Right ventricle myocardium superior (tissue), 1 donor: ENCODE data around the gene CDC27. TPM values are rescaled to one million over a fixed set of nuclear protein-coding genes. Genes with fewer than 3 reads are reported as not detected.
"Not testable (repeated sequence)": the region's sequence is repeated elsewhere in the genome, so short reads cannot be mapped to it uniquely, and the experiment has no call there.

ENCODE experiments used
- ATAC-seq: fragments of 200-7000 bp; cut with Tn5 transposase; one replicate; pipeline ENCODE4 v1.9.1; 2020; ENCODE audit warnings: mild to moderate bottlenecking; ENCODE audit not compliant: poor library complexity
- DNase-seq: peaks from one replicate; pipeline ENCODE4 v3.0.0-alpha.2; 2020
- intact Hi-C: fragments of 100-400 bp; cut with DNase I; formaldehyde crosslinking; loops from one replicate; pipeline ENCODE4 v1.11.2; 2022
- total RNA-seq: library from RNA; stranded (reverse); fragmentation: NEBNext Ultra II Directional; extraction: Animal tissue kit (Norgen Biotek cat#: 25700); gene quantifications from one replicate; pipeline ENCODE4 v1.2.1, GENCODE V29; 2021
- donor health status: DM: no; HTN: yes; CAD: no; lungs with severe emphysema.

The CDC27 gene
- total RNA-seq, 1 donor from 2014 or later: 69.4 TPM

DNA sequence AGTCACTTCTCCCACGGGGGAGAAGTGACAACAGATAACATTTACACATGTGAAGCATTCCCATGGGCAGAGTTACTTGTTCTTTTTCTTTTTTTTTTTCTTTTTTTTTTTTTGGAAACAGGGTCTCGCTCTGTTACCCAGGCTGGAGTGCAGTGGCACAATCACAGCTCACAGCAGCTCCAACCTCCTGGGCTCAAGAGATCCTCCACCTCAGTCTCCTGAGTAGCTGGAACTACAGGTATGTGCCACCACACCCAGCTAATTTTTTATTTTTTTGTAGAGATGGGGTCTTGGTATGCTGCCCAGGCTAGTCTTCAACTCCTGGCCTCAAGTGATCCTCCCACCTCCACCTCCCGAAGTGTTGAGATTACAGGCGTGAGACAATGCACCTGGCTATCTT, 20.2 kb downstream of the CDC27 start:
- DNase-seq, intact Hi-C loops, ATAC-seq: not testable (repeated sequence)

- intact Hi-C loops, ATAC-seq, DNase-seq: not testable (repeated sequence)
These were observed 22.2 kb downstream of the CDC27 start for GRCh38 chr17:47166854-47167253.

DNA sequence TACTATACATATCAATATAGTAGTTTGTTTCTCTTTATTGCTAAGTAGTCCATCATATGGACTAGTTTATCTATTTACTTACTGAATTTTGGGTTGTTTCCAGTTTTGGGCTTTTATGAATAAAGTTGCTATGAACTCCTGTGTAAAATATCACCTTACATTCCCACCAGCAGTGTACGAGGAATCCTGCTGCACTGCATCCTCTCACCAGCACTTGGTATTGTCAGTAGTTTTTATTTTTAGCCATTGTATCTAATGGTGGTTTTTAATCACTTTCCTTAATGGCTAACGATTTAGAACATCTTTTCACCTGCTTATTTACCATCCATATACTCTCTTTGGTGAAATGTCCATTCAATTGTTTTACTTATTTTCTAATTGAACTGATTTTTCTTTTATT, 24.0 kb downstream of the CDC27 start:
- intact Hi-C loops: no loop called here
- ATAC-seq: peak; percentile 81
- no peak for DNase-seq

DNA sequence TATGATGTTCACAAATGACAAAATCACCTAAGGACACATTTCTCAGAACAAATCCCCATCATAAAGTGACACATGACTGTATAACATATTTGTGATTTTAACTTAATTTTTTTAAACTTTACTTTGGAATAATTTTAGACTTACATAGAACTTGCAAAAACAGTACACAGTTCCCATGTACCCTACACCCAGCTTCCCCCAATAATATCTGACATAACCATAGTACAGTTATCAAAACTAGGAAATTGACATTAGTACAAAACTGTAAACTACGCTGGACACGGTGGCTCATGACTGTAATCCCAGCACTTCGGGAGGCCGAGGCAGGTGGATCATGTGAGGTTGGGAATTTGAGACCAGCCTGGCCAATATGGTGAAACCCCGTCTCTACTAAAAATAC, 24.8 kb downstream of the CDC27 start:
- intact Hi-C loops: no loop called here
- ATAC-seq (no peak), DNase-seq (no peak)

DNA sequence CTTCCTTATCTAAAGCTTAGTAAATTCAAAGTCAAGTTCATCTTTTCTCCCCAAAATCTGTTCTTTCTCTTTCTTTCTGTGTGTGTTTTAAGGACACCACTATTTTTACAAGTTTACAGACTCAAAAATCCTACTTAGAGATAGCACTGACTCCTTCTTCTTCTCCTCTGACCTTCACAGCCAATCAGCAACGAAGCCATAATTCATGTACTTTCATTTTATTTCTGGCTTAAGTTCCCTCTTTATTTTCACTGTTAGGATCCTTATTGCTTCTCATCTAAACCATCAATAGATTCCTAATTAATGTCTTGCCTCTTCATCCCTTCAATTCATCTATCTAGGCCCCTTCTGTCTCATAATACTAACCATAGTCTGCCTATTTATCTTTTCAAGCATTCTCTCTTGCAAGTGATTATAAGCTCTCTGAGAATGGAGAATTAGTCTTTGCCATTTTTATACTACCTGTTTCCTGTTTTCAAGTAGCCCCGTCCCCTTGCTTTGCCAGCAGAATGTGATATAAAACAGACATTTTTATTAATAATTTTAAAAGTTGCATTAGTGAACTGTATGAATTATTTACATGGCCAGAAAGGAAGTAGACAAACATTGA, 27.0 kb downstream of the CDC27 start:
- ATAC-seq (no peak), DNase-seq (no peak)
- intact Hi-C loops: no loop called here

DNA sequence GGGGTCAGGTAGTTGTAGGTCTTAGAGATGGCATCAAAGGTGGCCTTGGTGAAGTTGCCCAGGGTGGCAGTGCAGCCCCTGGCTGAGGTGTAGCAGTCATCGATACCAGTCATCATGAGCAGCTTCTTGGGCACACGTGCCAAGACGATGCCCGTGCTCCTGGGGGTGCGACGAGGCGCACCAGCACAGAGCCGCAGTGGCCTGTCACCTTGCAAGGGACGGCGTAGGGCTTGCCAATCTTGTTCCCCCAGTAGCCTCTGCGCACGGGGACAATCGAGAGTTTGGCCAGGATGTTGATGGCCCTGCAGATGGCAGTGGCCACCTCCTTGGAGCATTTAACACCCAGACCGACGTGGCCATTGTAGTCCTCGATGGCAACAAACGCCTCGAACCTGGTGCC, 29.8 kb downstream of the CDC27 start:
- intact Hi-C loops: no loop called here
- no peak for ATAC-seq
- no peak for DNase-seq

DNA sequence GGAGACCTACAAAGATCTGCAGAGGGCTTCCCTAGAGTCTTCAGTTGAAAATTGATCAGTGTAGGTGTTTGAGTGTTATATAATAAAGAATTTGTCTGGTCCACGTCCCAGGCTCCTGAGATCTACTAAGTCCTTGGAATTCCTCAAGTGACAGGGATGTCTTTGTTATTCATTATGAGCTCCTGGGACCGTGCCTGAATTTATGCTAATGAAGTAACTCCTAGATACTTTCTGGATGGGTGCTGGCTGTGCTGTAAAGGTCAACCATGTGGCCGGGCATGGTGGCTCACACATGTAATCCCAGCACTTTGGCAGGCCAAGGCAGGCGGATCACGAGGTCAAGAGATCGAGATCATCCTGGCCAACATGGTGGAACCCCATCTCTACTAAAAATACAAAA, 43.7 kb downstream of the CDC27 start:
- intact Hi-C loops: no loop called here
- ATAC-seq (no peak), DNase-seq (no peak)

GRCh38 chr17:47135235-47135634, 53.9 kb downstream of the CDC27 start:
- ATAC-seq: no peak
- DNase-seq: no peak
- intact Hi-C loops: no loop called here

DNA sequence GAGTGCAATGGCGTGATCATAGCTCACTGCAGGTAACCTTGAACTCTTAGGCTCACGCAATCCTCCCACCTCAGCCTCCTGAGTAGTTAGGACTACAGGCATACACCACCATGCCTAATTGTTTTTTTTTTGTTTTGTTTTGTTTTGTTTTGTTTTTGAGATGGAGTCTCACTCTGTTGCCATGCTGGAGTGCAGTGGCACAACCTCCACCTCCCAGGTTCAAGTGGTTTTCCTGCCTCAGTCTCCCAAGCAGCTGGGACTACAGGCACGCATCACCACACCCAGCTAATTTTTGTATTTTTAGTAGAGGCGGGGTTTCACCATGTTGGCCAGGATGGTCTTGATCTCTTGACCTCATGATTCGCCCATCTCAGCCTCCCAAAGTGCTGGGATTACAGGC, 54.7 kb downstream of the CDC27 start:
- intact Hi-C loops, DNase-seq, ATAC-seq: not testable (repeated sequence)

DNA sequence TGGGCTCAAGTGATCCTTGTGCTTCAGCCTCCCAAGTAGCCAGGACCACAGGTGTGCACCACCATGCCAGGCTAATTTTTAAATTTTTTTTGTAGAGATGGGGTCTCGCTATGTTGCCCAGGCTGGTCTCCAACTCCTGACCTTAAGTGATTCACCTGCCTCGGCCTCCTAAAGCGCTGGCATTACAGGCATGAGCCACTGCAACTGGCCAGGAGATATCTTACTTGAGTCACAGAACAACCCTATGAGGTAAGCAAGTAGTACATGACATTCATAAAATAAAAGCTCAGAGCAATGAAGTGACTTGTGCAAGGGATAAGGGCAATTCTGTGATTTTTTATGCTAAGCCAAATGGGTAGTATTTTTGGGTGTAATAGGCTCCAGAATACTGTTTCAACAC, 57.3 kb downstream of the CDC27 start:
- ATAC-seq (no peak), DNase-seq (no peak)
- intact Hi-C loops: no loop called here

DNA sequence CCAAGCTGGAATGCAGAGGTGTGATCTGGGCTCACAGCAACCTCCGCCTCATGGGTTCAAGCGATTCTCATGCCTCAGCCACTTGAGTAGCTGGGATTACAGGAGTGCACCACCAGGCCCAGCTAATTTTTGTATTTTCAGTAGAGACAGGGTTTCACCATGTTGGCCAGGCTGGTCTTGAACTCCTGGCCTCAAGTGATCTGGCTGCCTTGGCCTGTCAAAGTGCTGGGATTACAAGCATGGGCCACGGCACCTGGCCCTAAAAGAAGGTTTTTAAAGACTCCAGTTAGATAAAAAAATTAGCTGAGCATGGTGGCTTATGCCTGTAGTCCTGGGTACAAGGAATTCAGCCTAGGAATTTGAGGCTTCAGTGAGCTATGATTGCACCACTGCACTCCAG, 62.3 kb downstream of the CDC27 start:
- DNase-seq, ATAC-seq, intact Hi-C loops: not testable (repeated sequence)

- ATAC-seq, intact Hi-C loops, DNase-seq: not testable (repeated sequence)
These were observed 65.8 kb downstream of the CDC27 start for GRCh38 chr17:47123262-47123661.

DNA sequence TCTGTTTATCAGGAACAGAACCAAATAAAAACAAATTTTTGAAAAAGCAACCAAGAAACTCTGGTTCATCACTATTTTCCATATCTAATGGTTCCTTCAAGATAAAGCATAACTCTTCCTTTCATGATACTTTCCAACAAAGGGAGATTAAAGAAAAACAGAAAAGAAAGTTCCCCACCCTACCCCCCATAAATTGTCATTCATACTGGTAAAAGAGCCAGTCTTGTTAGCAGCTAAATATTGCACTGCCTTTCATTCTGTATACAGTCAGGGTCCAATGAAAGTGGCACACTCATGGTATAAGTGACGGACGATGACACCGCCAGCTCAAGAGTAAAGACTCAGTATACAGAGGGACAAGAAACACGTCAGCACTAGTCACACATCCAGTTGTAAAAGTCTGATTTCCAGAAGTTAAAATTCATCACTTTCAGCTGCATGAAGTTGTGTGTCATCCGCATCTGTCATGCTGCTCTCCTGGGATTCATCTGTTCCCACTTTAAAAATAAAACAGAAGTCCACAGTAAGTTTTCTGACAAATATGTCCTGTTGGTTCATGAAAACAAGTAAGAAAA, 68.5 kb downstream of the CDC27 start:
- DNase-seq: no peak
- ATAC-seq: no peak
- intact Hi-C loops: no loop called here

DNA sequence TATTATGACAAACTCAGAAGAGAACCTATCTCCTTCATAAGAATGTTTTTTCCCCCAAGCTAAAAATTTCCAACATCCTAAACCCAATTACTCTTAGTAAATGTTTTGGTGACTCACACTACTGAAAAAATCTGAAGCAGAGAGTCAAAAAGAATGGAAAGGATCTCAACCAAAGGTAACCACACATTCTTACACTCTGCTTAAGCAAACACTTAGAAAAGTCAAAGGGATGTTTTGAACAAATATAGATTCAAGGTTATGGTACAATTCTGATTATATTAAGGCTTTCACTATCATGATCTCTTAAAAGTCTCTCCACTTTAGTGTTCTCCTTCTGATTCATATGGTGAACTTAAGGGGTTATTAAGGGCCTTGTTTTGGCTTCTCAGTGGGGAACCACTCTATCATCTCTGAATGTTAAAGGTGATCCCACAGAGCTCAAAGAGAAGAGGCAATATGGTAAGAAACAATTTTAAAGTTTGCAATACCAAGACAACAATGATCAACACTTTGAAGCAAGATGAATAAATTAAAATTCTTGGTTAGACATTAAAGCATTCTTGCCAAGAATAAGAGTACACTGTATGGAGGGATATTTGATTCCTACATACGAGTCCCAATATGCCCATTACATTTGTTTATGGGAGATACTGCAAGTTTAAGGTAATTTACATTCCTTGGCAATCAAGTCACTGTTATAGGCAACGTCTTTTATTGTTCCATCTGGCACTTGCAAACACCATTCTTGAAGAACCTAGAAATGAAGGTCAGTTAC, 69.2 kb downstream of the CDC27 start:
- ATAC-seq: no peak
- intact Hi-C loops: no loop called here
- DNase-seq: no peak

DNA sequence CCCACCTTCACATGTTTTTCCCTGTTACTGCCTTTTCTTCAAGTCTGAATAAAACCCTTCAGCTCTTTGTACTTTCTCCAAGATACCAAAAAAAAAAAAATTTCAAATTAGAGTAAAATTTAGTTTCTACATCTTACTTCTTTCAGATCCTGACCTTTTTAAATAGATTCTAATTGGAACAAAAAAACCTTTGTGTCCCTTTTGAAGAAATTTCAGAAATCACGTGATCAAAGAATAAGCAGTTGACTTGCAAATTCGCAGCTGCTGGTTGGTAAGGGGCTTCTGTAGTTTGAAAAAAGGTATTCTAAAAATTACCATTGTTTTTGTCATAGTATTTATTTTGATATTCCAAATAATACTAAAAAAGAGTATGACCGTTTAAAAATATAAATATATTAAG, 71.7 kb downstream of the CDC27 start:
- ATAC-seq: no peak
- no peak for DNase-seq
- intact Hi-C loops: no loop called here

GRCh38 chr17:47106130-47106529, 83.0 kb downstream of the CDC27 start:
- intact Hi-C loops: no loop called here
- DNase-seq (no peak), ATAC-seq (no peak)

- intact Hi-C loops, DNase-seq, ATAC-seq: not testable (repeated sequence)
These were observed 83.8 kb downstream of the CDC27 start for GRCh38 chr17:47105246-47105645.

GRCh38 chr17:47102914-47103313, 86.2 kb downstream of the CDC27 start:
- DNase-seq (no peak), ATAC-seq (no peak)
- intact Hi-C loops: no loop called here

- intact Hi-C loops: no loop called here
- peak; percentile 100 for ATAC-seq
- peak; percentile 96 for DNase-seq
These were observed 88.9 kb downstream of the CDC27 start for GRCh38 chr17:47099987-47100711.
